Cerebellar cortex (tissue), 1 donor: ENCODE data around the gene GRK5.

Source experiments
- DNase-seq: peaks from one replicate; pipeline ENCODE4 v3.0.0-alpha.2; 2015; ENCODE audit warnings: low spot score

The GRK5 gene

DNA sequence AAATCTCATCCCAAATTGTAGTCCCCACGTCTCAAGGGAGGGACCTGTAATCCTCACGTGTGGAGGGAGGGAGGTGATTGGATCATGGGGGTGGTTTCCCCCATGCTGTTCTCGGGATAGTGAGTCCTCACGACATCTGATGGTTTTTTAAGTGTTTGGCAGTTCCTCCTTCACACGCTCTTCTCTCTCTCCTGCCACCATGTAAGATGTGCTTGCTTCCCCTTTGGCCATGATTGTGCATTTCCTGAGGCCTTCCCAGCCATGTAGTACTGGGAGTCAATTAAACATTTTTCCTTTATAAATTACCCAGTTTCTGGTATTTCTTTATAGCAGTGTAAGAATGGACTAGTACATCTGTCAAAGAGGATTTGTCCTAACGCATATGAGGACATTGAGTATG lies 275.6 kb downstream of the GRK5 start:
- no peak for DNase-seq

DNA sequence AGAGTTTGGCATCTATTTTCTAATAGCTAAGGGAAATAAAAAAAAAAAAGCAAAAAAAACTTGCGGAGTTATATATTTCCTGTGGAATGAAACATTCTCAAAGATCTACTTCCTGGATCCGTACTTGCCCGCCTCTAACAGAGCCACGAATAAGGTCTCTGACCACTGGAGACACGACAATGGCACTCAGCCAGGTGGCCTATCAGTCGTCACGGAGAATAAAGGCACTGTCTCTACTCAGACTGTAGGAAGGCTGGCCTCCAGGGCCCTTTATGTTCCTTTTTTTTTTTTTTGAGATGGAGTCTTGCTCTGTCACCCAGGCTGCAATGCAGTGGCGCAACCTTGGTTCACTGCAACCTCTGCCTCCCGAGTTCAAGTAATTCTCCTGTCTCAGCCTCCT lies 276.5 kb downstream of the GRK5 start:
- no peak for DNase-seq

DNA sequence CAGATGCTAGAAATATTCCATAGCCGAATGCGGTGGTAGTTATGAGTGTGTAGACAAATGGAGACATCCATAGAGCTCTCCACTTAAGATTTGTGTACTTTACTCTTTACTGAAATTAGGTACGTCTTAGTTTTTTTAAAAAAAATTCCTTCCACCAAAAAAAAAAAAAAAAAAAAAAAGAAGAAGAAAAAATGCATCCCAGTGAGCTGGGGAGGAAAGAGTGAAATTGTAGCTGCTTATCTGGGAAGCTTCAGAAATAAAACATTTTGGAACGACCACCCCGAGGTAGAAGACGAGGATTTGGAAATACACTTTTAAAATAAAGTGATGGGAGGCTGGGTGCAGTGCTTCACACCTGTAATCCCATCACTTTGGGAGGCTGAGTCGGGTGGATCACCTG lies 281.3 kb downstream of the GRK5 start:
- DNase-seq: no peak

DNA sequence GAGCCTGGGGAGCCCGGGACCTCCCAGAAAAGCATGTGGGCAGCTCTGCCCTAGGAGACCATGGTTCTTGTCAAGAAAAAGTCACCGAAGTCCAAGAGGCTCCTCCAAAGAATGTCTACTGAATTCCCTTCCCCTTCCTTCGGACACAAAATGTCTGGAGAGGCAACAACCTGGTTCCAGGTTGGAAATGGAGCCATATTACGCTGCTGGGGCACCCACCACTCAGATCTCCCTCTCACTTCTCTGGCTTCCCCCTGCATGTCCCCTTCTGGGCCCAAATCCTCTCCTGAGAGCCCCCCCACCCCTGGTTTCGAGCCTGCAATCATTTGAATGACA lies 282.6 kb downstream of the GRK5 start:
- no peak for DNase-seq

DNA sequence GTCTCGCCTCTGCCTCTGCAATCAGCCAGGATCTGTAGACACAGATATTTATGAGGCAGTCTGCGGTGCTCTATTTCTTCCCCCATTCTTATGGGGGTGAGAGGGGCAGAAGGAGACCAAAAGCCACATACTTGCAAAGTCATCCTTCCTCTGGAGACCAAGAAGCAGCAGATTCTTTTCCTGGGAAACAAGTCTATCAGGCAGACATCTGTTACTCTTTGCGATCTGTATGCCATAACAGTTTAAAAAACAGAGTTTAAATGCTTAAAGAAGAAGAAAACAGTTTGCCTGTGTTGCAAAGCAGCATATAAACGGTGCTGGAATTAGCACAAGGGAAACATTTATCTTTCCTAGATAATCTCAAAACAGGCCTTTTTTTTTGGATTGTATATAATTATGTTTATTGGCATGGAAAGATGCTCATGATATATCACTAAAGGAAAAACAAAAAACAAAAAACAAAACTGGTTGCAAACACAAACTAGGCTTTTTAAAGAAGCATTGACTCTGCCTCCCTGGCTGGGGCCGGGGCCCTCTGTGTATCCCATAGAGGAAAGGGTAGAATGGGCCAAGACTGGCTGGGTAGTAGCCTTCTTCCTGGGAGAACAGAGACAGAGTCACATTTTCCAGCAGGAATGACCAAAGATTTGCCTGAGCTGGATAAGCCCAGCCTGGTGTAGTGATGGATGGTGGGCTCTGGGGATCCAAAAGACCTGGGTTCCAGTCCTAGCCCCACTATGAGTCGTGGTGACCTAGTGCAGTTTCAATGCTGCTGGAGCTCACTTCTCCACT lies 284.8 kb downstream of the GRK5 start:
- no peak for DNase-seq

DNA sequence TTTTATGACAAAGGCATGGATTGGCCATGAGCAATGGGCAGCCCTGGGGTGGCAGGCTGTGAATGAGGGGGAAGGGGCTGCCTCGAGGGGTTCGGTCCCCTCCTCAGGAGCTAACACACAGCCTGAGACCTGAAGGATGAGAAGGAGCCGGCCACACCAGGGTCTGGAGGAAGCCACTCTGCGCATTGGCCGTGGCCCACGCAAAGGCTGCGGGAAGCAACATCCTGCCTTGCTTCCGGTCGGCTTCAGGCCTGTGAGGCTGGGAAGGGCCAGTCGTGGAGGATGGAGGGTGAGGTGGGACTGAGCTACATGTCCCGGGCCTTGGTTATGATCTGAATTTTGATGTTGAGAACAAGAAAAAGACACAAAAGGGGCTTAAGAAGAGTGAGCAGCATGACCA lies 285.8 kb downstream of the GRK5 start:
- no peak for DNase-seq

DNA sequence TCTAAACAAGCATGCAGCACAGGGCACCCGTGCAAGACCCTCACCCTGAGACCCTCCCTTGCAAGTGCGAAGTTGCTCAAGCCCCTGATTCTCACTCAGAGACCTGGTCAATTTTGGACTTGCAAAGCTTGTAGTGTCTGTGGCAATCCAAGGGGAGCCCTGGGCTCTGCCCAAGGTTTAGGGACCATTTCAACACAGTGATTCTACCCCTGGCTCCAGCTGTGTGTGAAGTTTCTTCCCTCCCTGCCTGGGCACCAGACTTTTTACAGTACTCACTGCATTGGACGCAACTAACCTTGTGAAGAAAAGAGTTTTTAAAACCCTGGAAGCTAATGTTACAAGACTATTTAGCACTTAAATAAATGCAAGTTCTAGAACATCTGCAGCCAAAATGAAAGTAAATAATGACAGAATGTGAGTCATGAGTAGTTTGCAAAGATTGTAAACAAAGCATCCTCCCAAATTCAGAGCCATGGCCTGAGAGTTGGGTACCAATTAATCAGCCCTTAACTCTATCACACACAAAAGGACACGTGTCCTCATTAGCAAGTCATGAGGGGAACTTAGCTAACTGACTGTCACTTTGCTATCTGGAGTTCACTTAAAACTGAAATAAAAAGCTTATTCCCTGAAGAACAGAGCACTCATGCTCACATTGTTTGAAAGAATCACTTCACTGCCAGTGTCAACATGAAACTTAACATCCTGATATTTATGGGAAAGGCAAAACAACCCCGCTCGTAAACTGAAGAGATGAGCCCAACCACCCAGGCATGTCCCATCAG lies 287.1 kb downstream of the GRK5 start:
- DNase-seq: no peak

DNA sequence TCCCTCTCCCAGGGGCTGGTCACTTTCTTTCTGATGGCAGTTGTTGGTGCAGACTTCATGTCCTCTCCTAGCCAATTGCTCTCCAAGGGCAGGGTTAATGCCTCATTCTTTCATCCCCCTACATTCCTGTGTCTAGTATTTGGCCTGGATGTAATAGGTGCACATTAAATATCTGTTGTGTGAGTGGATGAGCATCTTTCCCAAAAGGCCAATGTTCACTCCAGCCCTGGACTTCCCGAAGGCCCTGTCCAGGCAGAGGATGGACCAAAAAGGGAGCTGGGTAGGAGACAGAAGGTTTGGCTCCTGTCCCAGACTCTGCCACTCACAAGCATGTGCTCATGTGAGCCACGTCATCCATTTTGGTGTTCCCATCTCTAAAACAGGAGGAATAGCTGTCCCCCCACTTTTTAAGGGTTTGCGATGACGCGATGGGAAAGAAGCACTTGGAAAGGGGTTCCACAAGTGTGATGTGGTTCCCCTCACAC lies 287.7 kb downstream of the GRK5 start:
- DNase-seq: no peak

DNA sequence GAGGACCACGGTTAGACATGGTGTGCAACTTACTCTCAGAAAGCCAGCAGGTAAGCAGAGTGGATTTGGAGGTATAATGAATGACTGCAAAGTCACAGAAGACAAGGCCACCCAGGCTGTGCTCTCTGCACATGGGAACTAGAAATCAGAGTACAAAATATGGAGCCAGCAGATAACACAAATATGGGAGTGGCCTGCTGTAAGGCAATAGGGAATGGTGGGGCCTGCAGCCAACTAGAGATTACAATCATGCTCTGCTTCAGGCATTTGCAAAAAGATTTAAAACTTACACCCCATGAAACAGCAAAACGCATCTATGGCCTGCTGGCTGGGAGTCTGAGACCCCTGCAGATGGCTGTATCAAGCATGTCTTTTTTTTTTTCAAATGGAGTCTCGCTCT lies 288.2 kb downstream of the GRK5 start:
- no peak for DNase-seq

DNA sequence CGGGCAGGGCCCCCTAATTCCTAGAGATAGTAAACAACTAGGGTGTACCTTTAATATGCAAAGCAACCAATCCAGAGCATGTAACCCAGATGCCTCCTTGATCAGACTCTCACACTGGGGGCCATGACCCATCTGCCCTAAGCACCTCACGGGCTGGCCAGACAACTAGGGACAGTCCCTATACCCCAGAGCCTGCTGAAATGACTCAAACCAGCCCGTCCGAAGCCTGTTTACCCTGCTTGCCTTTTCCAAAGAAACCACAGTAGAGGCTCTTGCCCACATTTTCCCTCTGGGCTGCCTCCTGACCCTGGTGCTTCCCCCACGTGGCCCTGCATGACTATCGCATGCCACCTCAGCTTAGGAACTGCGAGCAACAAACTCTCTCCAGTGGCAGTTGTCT lies 288.9 kb downstream of the GRK5 start:
- no peak for DNase-seq

DNA sequence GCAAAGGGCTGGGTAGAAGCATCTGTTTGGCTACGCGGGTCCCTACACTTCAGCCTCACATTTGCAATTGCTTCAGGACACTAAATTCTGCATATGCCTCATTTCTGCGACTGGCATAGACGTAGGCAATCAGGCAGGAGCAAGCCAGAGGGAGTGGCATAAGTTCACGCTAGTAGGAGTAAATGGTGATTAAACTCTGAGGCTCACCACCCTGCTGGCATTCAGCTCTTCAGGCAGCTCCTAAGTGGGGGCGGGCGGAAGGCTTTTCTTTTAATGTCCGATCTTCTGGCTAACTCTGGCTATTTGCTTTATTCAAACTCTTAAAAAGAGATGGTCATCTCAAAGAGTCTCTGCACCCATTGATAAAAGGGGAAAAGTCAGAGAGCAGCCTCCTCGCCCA lies 289.9 kb downstream of the GRK5 start:
- no peak for DNase-seq

DNA sequence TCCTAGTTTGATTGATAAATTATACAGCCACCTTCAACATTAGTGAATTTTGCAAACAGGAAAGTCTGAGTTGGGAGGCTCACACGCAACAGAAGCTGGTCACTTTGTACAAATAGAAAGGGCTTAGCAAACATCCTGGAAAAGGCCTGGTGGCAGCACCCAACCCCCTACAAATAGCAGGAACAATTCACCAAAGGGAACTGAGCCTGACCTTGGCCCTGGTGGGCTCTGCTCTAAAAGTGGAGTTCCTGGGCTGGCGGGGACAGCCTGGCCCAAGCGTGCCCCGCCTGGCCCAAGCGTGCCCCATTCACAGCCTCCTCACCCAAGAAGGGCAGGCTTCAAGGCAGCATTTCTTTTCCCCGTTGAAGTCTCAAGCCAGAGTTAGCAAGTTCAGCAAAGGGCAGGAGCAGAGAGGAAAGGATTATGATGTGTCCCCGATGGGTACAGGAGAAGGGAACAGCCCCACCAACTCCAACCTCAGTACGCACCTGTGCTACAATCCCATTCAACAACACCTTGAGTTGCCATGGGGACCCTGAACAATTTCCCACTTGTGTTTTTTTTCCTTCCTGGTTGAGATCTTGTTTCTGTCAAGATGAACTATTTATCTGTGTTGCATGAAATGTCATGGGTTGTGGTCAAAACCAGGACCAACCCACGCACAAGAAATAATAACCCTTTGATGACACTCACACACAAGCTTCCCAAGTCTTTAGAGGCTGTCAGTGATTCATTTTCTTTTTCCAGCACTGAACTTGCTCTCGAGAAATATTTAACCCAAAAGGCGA lies 291.7 kb downstream of the GRK5 start:
- DNase-seq: no peak

DNA sequence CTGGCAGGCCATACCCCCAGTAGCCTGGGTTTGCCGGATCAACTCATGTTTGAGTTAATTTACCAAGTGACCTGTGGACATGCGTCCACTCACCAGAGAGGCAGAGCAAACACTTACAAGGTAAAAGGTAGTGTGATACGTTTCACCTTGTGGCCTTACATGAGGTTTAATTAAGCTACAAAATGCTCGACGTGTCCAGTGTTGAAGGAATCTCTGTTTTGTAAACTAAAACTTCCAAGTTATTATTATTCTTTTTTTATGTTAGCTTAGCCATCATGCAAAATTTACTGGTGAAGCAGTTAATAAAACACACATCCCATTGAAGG lies 292.3 kb downstream of the GRK5 start:
- DNase-seq: no peak

DNA sequence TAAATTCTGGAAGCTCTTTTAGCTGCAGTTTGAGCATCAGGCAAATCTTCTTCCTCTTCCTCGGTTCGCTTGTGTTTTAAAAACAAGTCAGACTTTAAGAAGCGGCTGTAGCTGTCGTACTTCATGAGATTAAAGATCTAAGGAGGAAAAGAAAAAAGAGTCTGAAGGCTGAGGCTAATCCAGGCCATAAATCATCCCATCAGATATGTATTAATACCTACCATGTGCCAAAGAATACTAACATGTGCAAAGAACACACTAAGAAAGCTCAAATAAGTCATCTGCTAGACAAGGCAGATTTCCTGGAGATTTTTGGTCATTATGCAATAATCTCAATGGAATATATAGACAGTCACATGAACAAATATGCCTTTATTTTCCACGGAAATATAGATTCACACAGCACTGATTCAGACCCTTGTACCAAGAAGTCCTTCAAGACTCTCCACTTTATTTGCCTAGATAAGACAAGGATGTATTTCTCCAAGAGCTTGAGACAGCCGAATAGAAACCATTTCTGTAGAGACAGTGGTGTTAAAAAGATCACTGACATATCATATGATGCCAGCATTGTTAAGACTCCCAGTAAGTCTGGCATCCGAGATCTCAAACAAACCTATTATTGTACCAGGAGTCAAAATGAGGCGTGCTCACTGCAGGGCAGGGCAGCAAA lies 292.9 kb downstream of the GRK5 start:
- no peak for DNase-seq

DNA sequence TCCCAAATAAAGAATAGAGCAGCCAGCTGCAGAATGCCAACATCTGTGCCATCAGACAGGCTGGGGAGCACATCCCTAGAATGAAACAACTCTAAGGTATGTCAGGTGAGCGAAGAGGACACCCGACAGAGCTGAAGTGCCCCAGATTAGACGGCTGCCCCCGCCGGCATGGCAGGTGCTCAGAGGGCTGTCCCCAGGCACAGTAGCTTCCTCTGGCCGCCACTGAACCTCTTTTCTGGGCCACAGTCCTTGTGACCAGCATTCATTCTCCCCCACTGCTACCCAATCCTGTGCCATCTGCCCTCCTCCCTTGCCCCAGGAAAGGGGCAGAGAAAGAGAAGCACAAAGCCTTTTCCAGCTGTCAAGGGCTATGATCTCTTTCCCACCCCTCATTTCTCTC lies 293.4 kb downstream of the GRK5 start:
- no peak for DNase-seq

DNA sequence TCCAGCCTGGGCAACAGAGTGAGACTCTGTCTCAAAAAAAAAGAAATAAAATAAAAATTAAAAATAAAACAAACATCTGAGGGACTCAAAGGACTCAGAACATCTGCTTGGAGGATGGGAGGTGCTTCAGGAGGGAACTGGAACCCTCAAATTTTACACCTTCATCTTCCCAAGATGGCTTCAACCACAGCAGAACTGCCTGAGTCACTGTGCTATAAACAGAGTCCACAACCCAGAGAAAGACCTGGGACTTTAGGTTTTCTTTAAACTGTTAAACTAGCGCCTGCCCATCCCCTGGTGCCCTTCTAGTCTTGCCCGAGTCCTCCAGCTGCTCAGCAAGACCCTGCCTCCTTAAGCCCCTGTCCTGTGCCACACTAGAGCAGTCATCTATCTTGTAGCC lies 294.3 kb downstream of the GRK5 start:
- DNase-seq: no peak

DNA sequence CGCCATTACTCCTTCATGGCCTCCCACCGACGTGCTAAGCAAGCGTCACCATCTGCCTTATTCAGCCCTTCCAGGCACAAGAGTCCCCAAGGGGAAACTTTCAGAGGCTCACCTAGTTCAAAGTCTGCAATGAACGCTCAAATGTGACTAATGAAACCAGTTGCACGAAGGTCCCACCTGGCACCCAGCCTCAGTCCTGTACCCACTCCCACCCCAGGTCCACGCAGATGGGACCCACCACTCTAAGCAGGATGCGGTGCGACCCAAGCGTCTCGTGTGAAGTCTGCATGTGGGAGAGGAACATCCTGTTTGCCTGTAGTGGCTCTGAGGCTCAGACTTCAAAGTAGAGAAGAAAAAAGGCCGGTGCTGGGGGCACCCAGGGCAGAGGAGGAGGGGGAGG lies 294.8 kb downstream of the GRK5 start:
- no peak for DNase-seq

DNA sequence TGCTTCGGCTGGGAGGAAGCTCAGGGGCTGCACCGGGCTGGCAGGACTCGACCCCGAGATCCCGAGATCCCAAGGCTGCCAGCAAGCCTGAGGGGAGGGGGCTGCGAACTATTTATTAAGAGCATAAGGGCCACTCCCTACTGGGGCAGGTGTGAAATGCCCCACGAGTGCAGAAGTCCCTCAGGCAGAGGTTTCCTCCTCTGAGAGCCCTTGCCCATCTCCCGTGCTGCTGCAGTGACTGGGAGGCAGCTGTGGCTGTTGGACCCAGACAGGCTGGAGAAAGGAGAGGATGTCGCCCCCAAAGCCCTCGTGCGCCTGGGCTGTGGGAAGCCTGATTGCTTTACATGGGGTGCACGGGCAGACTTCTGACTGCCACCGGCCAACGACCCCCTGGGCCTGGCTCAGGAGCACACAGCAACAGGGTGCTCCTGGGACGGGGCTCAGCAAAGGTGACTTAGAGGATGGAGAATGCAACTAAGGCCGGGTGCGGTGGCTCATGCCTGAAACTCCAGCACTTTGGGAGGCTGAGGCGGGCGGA lies 295.3 kb downstream of the GRK5 start:
- DNase-seq: no peak

DNA sequence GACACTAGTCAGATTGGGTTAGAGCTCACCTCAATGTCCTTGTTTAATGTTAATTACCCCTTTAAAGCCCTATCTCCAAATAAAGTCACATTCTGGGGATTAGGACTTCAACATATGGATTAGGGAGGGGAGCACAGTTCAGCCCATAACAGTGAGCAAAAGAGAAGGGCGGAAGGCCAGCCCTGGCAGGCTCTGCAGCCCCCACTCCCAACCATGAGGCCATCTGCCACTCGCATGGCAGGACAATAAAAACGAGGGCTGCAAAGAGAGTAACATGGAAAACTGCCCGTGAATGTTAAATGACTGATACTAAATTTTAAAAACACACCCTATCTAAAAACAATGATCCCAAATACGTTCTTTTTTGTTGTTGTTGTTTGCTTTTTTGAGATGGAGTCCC lies 296.4 kb downstream of the GRK5 start:
- DNase-seq: peak; percentile 53

DNA sequence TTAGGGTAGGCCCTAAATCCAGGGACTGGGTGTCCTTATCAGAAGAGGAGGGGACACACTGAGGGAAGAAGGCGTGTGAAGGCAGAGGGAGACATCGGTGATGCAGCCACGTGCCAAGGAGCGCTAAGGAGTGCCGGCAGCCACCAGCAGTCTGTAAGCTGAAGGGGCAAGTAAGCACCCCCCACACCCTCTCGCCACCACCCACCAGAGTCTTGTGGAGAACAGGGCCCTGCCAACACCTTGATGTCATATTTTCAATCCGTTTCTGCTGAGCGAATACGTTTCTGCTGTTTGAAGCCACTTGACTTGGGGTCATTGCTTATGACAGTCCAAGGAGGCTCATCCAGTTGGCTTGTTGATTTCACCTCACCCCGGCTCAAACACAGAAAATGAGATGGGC lies 297.3 kb downstream of the GRK5 start:
- DNase-seq: no peak

DNA sequence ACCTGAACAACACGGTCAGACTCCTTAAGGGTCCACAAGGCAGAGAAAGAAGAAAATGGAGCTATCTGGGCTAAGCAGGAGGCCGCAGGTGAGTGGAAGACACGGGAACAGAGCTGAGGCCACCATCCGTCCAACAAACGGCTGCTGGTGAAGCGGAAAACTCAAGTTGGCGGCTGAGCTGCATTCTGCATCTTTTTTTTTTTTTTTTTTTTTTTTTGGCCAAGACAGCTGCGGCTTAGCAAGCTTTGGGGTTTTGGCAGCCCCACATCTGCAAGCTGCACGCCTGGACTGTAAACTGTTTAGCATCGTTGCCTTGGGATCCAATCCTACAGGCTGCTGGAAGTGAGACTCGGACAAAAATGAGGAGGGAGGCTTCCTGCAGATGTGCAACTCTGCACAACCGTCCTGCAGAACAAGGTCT lies 297.8 kb downstream of the GRK5 start:
- DNase-seq: no peak
